SKM-1 (cell line): ENCODE measurements around the gene GP5.

ENCODE experiments used
- DNase-seq: peaks from one replicate; lab custom pipeline; 2025; ENCODE audit not compliant: unreplicated experiment; lab: John Stamatoyannopoulos, UW

The GP5 gene

GRCh38 chr3:194351952-194352536, 47.0 kb downstream of the GP5 start:
- no peak for DNase-seq

GRCh38 chr3:194351080-194351672, 47.9 kb downstream of the GP5 start, which contains the start of gene CPN2:
Gene CPN2 (minus strand): TSS chr3:194351328. CDS start chr3:194342702, 8,626 bp downstream.
- DNase-seq = no peak

GRCh38 chr3:194350726-194351071, 48.4 kb downstream of the GP5 start:
- DNase-seq = no peak

- no peak for DNase-seq
Observed at GRCh38 chr3:194348354-194348753, 50.7 kb downstream of the GP5 start.

GRCh38 chr3:194346621-194347020, 52.4 kb downstream of the GP5 start:
- DNase-seq = no peak

GRCh38 chr3:194346035-194346434, 53.0 kb downstream of the GP5 start:
- DNase-seq = no peak
